ENCODE data around the gene ALG14. TPM values are rescaled to one million over a fixed set of nuclear protein-coding genes. Genes with fewer than 3 reads are reported as not detected.
A peak's percentile ranks its signal among the peaks of the same experiment; 100 is the strongest.

Gene ALG14
- total RNA-seq, 6 experiments from 2014 or later, result 8.8 to 14.0 (median 11.9) TPM

DNA sequence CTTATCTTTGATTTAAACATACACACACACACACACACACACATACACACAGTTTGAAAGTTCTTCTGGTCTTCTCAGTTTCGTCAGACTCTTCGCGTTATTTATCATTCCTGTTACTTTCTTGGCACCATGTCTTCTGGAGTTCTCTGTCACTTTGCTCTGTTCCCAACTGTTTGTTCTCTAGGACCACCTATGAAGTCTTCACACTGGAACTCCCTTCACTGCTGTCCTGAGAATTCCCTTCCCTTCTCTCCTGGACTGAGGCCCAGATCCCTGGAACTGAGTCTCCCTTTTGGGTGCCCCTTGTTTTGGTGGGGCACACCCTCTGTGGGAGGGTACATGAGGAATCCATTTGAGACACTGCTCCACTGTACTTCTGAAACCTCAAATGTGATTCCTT, 30.5 kb downstream of the ALG14 start:
- H3K4me3 Mint-ChIP-seq, result no peak overlapping the region
- no peaks in the 10 kb centered on the region for H3K27me3 Mint-ChIP-seq (ENCODE audit: insufficient read depth)
- DNase-seq, result no peak
- TF ChIP-seq CTCF (IDR thresholded peaks at IDR 0.05), result no peak
- no peaks in the 10 kb centered on the region for H3K9me3 Mint-ChIP-seq
- peaks cover 12% of the 10 kb centered on the region; the same call in 1 of the 2 replicates for H3K4me1 Mint-ChIP-seq (ENCODE audit: low read depth)
- no peak overlapping the region for H3K27ac Mint-ChIP-seq
- no peaks in the 10 kb centered on the region for H3K36me3 Mint-ChIP-seq (ENCODE audit: low read depth)

DNA sequence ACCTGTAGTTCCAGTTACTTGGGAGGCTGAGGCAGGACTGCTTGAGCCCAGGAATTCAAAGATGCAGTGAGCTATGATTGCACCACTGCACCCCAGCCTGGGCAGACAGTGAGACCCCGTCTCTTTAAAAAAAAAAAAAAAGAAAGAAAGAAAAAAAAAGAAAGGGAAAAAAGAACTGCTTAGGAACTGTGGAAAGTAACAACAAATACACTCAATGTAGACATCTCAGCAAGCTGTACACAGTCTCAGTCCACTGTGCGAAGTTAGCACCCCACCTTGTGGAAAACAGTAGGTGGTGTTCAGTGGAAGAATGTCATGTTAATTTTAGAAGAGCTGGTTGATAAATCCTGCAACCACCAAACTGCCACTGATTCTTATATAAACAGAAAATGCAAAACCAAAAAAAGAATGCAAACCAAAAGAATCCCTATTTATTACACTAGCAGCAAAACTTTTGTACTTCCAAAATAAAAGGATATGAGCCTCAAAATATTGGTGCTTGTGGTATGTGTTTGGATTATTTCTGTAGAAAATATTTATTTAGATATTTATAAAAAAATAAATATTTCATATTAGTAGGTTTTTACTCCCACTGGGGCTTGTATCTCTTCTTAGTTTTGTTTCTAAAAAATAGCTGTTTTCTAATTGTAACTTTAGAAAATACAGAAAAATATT, 31.1 kb downstream of the ALG14 start:
- H3K4me1 Mint-ChIP-seq (ENCODE audit: low read depth), result peaks cover 12% of the 10 kb centered on the region; the same call in 1 of the 2 replicates
- H3K4me3 Mint-ChIP-seq, result no peak overlapping the region
- peaks cover 5% of the 10 kb centered on the region; the same call in 1 of the 2 replicates for H3K36me3 Mint-ChIP-seq (ENCODE audit: low read depth)
- peak; percentile 92 for TF ChIP-seq CTCF (IDR thresholded peaks at IDR 0.05)
- no peaks in the 10 kb centered on the region for H3K27me3 Mint-ChIP-seq (ENCODE audit: insufficient read depth)
- H3K9me3 Mint-ChIP-seq, result no peaks in the 10 kb centered on the region
- H3K27ac Mint-ChIP-seq, result no peak overlapping the region
- DNase-seq, result peak; percentile 87

GRCh38 chr1:95040032-95040525, 32.7 kb downstream of the ALG14 start:
- H3K4me1 Mint-ChIP-seq (ENCODE audit: low read depth), result peaks cover 8% of the 10 kb centered on the region; the same call in 1 of the 2 replicates
- no peaks in the 10 kb centered on the region for H3K9me3 Mint-ChIP-seq
- no peak for TF ChIP-seq CTCF (IDR thresholded peaks at IDR 0.05)
- DNase-seq, result no peak
- H3K36me3 Mint-ChIP-seq (ENCODE audit: low read depth), result peaks cover 5% of the 10 kb centered on the region; the same call in 1 of the 2 replicates
- H3K27me3 Mint-ChIP-seq (ENCODE audit: insufficient read depth), result no peaks in the 10 kb centered on the region
- no peak overlapping the region for H3K4me3 Mint-ChIP-seq
- H3K27ac Mint-ChIP-seq, result no peak overlapping the region

GRCh38 chr1:95039360-95040031, 33.3 kb downstream of the ALG14 start:
- no peaks in the 10 kb centered on the region for H3K27me3 Mint-ChIP-seq (ENCODE audit: insufficient read depth)
- H3K27ac Mint-ChIP-seq, result no peak overlapping the region
- peaks cover 5% of the 10 kb centered on the region; the same call in 1 of the 2 replicates for H3K36me3 Mint-ChIP-seq (ENCODE audit: low read depth)
- no peaks in the 10 kb centered on the region for H3K9me3 Mint-ChIP-seq
- peaks cover 7% of the 10 kb centered on the region; the same call in 1 of the 2 replicates for H3K4me1 Mint-ChIP-seq (ENCODE audit: low read depth)
- TF ChIP-seq CTCF (IDR thresholded peaks at IDR 0.05), result no peak
- no peak overlapping the region for H3K4me3 Mint-ChIP-seq
- DNase-seq, result no peak

DNA sequence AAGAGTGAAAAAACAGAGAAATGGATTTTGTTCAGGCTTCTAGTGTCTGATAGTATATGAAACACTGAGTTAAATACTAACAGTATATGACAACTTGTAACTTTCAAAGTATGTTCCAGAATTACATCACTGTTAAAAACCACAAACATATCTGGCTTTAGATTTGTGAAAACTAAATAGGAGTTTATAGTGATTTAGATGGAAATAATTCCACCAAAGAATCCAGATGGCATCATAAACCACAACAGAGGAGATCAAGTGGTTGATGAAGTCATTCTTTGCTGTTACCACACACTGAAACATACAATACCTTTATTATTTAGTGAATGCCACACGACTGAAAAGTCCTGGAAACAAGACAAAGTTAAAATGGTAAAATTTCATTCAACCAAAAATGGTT, 37.2 kb downstream of the ALG14 start:
- Mint-ChIP-seq H3K4me1 (ENCODE audit: low read depth) (peaks cover 7% of the 10 kb centered on the region; the same call in 1 of the 2 replicates), H3K36me3 (ENCODE audit: low read depth) (peaks cover 14% of the 10 kb centered on the region; the same call in 1 of the 2 replicates), H3K27me3 (ENCODE audit: insufficient read depth) (no peaks in the 10 kb centered on the region), H3K9me3 (no peaks in the 10 kb centered on the region), H3K4me3 (no peak overlapping the region), H3K27ac (no peak overlapping the region)
- TF ChIP-seq CTCF (IDR thresholded peaks at IDR 0.05), result no peak
- DNase-seq, result peak; percentile 76

All from HFFc6 (cell line).